Mesenchymal stem cell (in vitro differentiated cells and primary cell): Measurements from ENCODE around the gene SMAD6.

Experiments used
- DNase-seq: peaks from one replicate; pipeline ENCODE4 v3.0.0-alpha.2; 2013
- H2AFZ ChIP-seq: one replicate; pipeline ENCODE4 v1.6.1; 2013; ENCODE audit warnings: low read depth, mild to moderate bottlenecking, control low read depth, inconsistent platforms, low read length, moderate library complexity
- H2AK5ac ChIP-seq: 2 replicates; pipeline ENCODE4 v1.6.1; 2013; ENCODE audit warnings: low read length, moderate library complexity, mild to moderate bottlenecking, inconsistent platforms; ENCODE audit not compliant: severe bottlenecking
- H2BK120ac ChIP-seq: one replicate; pipeline ENCODE4 v1.6.1; 2013; ENCODE audit warnings: low read depth, mild to moderate bottlenecking, inconsistent platforms, low read length, moderate library complexity
- H2BK12ac ChIP-seq, 2 experiments: one replicate each; pipeline ENCODE4 v1.6.1; 2013; ENCODE audit warnings: inconsistent platforms in 2 of 2, low read length in 2 of 2, mild to moderate bottlenecking in 2 of 2, moderate library complexity in 2 of 2, control low read depth in 1 of 2
- H2BK15ac ChIP-seq: one replicate; pipeline ENCODE4 v1.6.1; 2013; ENCODE audit warnings: mild to moderate bottlenecking, low read depth, inconsistent platforms; ENCODE audit not compliant: poor library complexity, severe bottlenecking
- H2BK5ac ChIP-seq: 2 replicates; pipeline ENCODE4 v1.6.1; 2013; ENCODE audit warnings: low read depth, mild to moderate bottlenecking, low read length, control low read depth, inconsistent platforms; ENCODE audit not compliant: poor library complexity, severe bottlenecking
- H3K14ac ChIP-seq, 2 experiments: one replicate each; pipeline ENCODE4 v1.6.1; 2013; ENCODE audit warnings: inconsistent platforms in 2 of 2, low read length in 2 of 2, control low read depth in 1 of 2, mild to moderate bottlenecking in 1 of 2, moderate library complexity in 1 of 2
- H3K18ac ChIP-seq, 2 experiments: one replicate each; pipeline ENCODE4 v1.6.1; 2013; ENCODE audit warnings: inconsistent platforms in 2 of 2, low read length in 2 of 2, control low read depth in 1 of 2, low read depth in 1 of 2, mild to moderate bottlenecking in 1 of 2
- H3K23ac ChIP-seq, 2 experiments: one replicate each; pipeline ENCODE4 v1.6.1; 2013; ENCODE audit warnings: inconsistent platforms in 2 of 2, low read length in 2 of 2, mild to moderate bottlenecking in 2 of 2, moderate library complexity in 2 of 2, control low read depth in 1 of 2
- H3K27ac ChIP-seq: 2 replicates; pipeline ENCODE4 v1.5.1; 2013; ENCODE audit warnings: mild to moderate bottlenecking, moderate library complexity, low read length, control low read depth, inconsistent platforms; ENCODE audit not compliant: poor library complexity, severe bottlenecking
- H3K27me3 ChIP-seq, 2 experiments: 2 replicates each; pipeline versions ENCODE4 v1.6.1 to v1.7.0; 2013; ENCODE audit warnings: low read length in 2 of 2, mild to moderate bottlenecking in 2 of 2, moderate library complexity in 2 of 2, control low read depth in 1 of 2, inconsistent platforms in 1 of 2; ENCODE audit not compliant: control insufficient read depth in 1 of 2, insufficient read depth in 1 of 2
- H3K36me3 ChIP-seq, 2 experiments: 2 replicates each; pipeline versions ENCODE4 v1.6.1 to v1.7.0; 2013; ENCODE audit warnings: low read length in 2 of 2, control low read depth in 1 of 2, inconsistent platforms in 1 of 2, low read depth in 1 of 2, mild to moderate bottlenecking in 1 of 2; ENCODE audit not compliant: insufficient read depth in 2 of 2, control insufficient read depth in 1 of 2
- H3K4ac ChIP-seq, 2 experiments: one replicate each; pipeline ENCODE4 v1.6.1; 2013; ENCODE audit warnings: inconsistent platforms in 2 of 2, low read length in 2 of 2, mild to moderate bottlenecking in 2 of 2, moderate library complexity in 2 of 2, control low read depth in 1 of 2, low read depth in 1 of 2
- H3K4me1 ChIP-seq: 2 replicates; pipeline ENCODE4 v1.6.1; 2013; ENCODE audit warnings: low read depth, low read length, control low read depth; ENCODE audit not compliant: control insufficient read depth, insufficient read depth
- H3K4me2 ChIP-seq: 2 replicates; pipeline ENCODE4 v1.6.1; 2013; ENCODE audit warnings: low read length, mild to moderate bottlenecking, inconsistent platforms; ENCODE audit not compliant: poor library complexity, severe bottlenecking
- H3K4me3 ChIP-seq, 2 experiments: 2 replicates each; pipeline versions ENCODE4 v1.5.1 to v1.7.0; 2013; ENCODE audit warnings: low read length in 2 of 2, mild to moderate bottlenecking in 2 of 2, control low read depth in 1 of 2, low read depth in 1 of 2; ENCODE audit not compliant: insufficient read depth in 1 of 2
- H3K79me1 ChIP-seq: replicated peaks from 2 replicates; pipeline ENCODE4 v1.6.1; 2013; ENCODE audit warnings: mild to moderate bottlenecking, control low read depth, low read length, inconsistent platforms; ENCODE audit not compliant: poor library complexity, severe bottlenecking
- H3K9ac ChIP-seq: 2 replicates; pipeline ENCODE4 v1.7.0; 2013; ENCODE audit warnings: mild to moderate bottlenecking, low read length, moderate library complexity
- H3K9me3 ChIP-seq: 2 replicates; pipeline ENCODE4 v1.7.0; 2013; ENCODE audit warnings: mild to moderate bottlenecking, low read length; ENCODE audit not compliant: control insufficient read depth
- H4K8ac ChIP-seq: one replicate; pipeline ENCODE4 v1.6.1; 2013; ENCODE audit warnings: inconsistent platforms, mild to moderate bottlenecking, low read length, moderate library complexity
- H4K91ac ChIP-seq: one replicate; pipeline ENCODE4 v1.6.1; 2013; ENCODE audit warnings: mild to moderate bottlenecking, low read length, inconsistent platforms
- WGBS: methylation state at CpG from one replicate; pipeline ENCODE4 v1.1.7; 2013; ENCODE audit warnings: mixed read lengths; 5-methylcytosine and 5-hydroxymethylcytosine counted together

SMAD6 gene

GRCh38 chr15:66698971-66699370 lies 3.1 kb upstream of the SMAD6 start:
- H3K23ac ChIP-seq, result no peak overlapping the region
- DNase-seq, result no peak
- H3K9ac ChIP-seq, result no peak overlapping the region
- H3K4me2 ChIP-seq, result no peak overlapping the region
- no peak overlapping the region for H3K18ac ChIP-seq
- peak overlapping the region; percentile 30 to 73 for H3K4ac ChIP-seq
- H3K4me1 ChIP-seq, result peaks cover 17% of the 10 kb centered on the region
- H4K8ac ChIP-seq, result no peak overlapping the region
- H3K27ac ChIP-seq, result no peak overlapping the region
- no peak overlapping the region for H2AFZ ChIP-seq
- H3K36me3 ChIP-seq, result no peaks in the 10 kb centered on the region
- no peaks in the 10 kb centered on the region for H3K27me3 ChIP-seq
- no peak overlapping the region for H3K4me3 ChIP-seq
- H3K79me1 ChIP-seq, result peaks cover 6% of the 10 kb centered on the region
- H4K91ac ChIP-seq, result no peak overlapping the region
- H2BK5ac ChIP-seq, result no peak overlapping the region
- peak overlapping the region; percentile 13 for H2BK15ac ChIP-seq
- H2AK5ac ChIP-seq, result peak overlapping the region; percentile 38
- H3K9me3 ChIP-seq, result no peaks in the 10 kb centered on the region
- WGBS, result 89% methylated on average over 6 of the region's 6 CpGs
- H2BK12ac ChIP-seq, result peak overlapping the region; percentile 61 to 87
- no peak overlapping the region for H2BK120ac ChIP-seq
- no peak overlapping the region for H3K14ac ChIP-seq

GRCh38 chr15:66700412-66700801 lies 1.6 kb upstream of the SMAD6 start:
- Histone ChIP-seq H3K27me3 (no peaks in the 10 kb centered on the region), H3K9ac (peak overlapping the region; percentile 68), H2BK12ac (peak overlapping the region; percentile 83 to 90), H4K91ac (peak overlapping the region; percentile 86), H3K18ac (peak overlapping the region; percentile 90 to 93), H3K4me2 (peak overlapping the region; percentile 92), H2BK5ac (no peak overlapping the region), H3K4ac (peak overlapping the region in 1 of 2 experiments; percentile 89), H2BK15ac (peak overlapping the region; percentile 56), H3K23ac (peak overlapping the region in 1 of 2 experiments; percentile 70), H3K36me3 (peaks cover 0 to 13% of the 10 kb centered on the region in 2 experiments), H3K9me3 (no peaks in the 10 kb centered on the region), H3K14ac (peak overlapping the region in 1 of 2 experiments; percentile 91), H4K8ac (peak overlapping the region; percentile 88), H3K4me1 (peaks cover 23% of the 10 kb centered on the region), H3K79me1 (peaks cover 6% of the 10 kb centered on the region), H2AFZ (peak overlapping the region; percentile 90), H3K27ac (no peak overlapping the region), H2AK5ac (no peak overlapping the region), H2BK120ac (no peak overlapping the region), H3K4me3 (peak overlapping the region; percentile 63 to 77)
- DNase-seq, result no peak
- WGBS, result 14% methylated on average over 13 of the region's 13 CpGs

GRCh38 chr15:66700802-66701421 lies 1.1 kb upstream of the SMAD6 start:
- 0% methylated on average over 38 of the region's 68 CpGs for WGBS
- peak overlapping the region; percentile 63 to 92 for H3K4me3 ChIP-seq
- no peak overlapping the region for H2AK5ac ChIP-seq
- peak overlapping the region; percentile 94 for H2BK15ac ChIP-seq
- peak overlapping the region in 1 of 2 experiments; percentile 70 for H3K23ac ChIP-seq
- no peaks in the 10 kb centered on the region for H3K9me3 ChIP-seq
- H3K4me2 ChIP-seq, result peak overlapping the region; percentile 92
- H2BK120ac ChIP-seq, result peak overlapping the region; percentile 95
- H3K79me1 ChIP-seq, result peaks cover 9% of the 10 kb centered on the region
- H3K9ac ChIP-seq, result peak overlapping the region; percentile 86
- peak overlapping the region; percentile 83 to 90 for H2BK12ac ChIP-seq
- peak overlapping the region; percentile 90 for H2AFZ ChIP-seq
- peak overlapping the region; percentile 66 to 93 for H3K4ac ChIP-seq
- H4K91ac ChIP-seq, result peak overlapping the region; percentile 86
- no peak overlapping the region for H2BK5ac ChIP-seq
- peak overlapping the region; percentile 95 for H4K8ac ChIP-seq
- H3K18ac ChIP-seq, result peak overlapping the region; percentile 90 to 93
- H3K14ac ChIP-seq, result peak overlapping the region in 1 of 2 experiments; percentile 91
- H3K36me3 ChIP-seq, result peaks cover 0 to 18% of the 10 kb centered on the region in 2 experiments
- peaks cover 25% of the 10 kb centered on the region for H3K4me1 ChIP-seq
- H3K27ac ChIP-seq, result peak overlapping the region; percentile 87
- peak; percentile 97 for DNase-seq
- H3K27me3 ChIP-seq, result no peaks in the 10 kb centered on the region

GRCh38 chr15:66701422-66702034 lies 508 bp upstream of the SMAD6 start:
- DNase-seq, result peak; percentile 81
- H2AK5ac ChIP-seq, result no peak overlapping the region
- no peaks in the 10 kb centered on the region for H3K9me3 ChIP-seq
- peak overlapping the region in 1 of 2 experiments; percentile 14 for H3K14ac ChIP-seq
- H3K79me1 ChIP-seq, result peaks cover 15% of the 10 kb centered on the region
- peak overlapping the region; percentile 86 for H3K9ac ChIP-seq
- H2BK5ac ChIP-seq, result no peak overlapping the region
- H2BK120ac ChIP-seq, result peak overlapping the region; percentile 95
- H3K4me3 ChIP-seq, result peak overlapping the region; percentile 62 to 92
- H3K23ac ChIP-seq, result peak overlapping the region in 1 of 2 experiments; percentile 2
- peaks cover 4 to 22% of the 10 kb centered on the region in 2 experiments for H3K36me3 ChIP-seq
- H2AFZ ChIP-seq, result peak overlapping the region; percentile 18
- H3K27me3 ChIP-seq, result no peaks in the 10 kb centered on the region
- whole genome bisulfite sequencing, result under 1% methylated on average over 43 of the region's 48 CpGs
- H3K4ac ChIP-seq, result peak overlapping the region; percentile 66 to 93
- H4K8ac ChIP-seq, result peak overlapping the region; percentile 95
- H3K18ac ChIP-seq, result peak overlapping the region; percentile 60 to 93
- H3K4me1 ChIP-seq, result peaks cover 30% of the 10 kb centered on the region
- peak overlapping the region; percentile 76 to 85 for H2BK12ac ChIP-seq
- H2BK15ac ChIP-seq, result peak overlapping the region; percentile 94
- H4K91ac ChIP-seq, result peak overlapping the region; percentile 91
- H3K4me2 ChIP-seq, result peak overlapping the region; percentile 80
- H3K27ac ChIP-seq, result peak overlapping the region; percentile 87
